Inflammatory macrophage treated with lipopolysaccharide for 4 hours (primary cell): ENCODE data around the gene PDZD4.

Source experiments
- DNase-seq: peaks from one replicate; pipeline ENCODE4 v3.0.0-alpha.2; 2020

Gene PDZD4

GRCh38 chrX:153804621-153805020 lies 25.7 kb downstream of the PDZD4 start:
- no peak for DNase-seq

GRCh38 chrX:153804100-153804595 lies 26.2 kb downstream of the PDZD4 start:
- no peak for DNase-seq

DNA sequence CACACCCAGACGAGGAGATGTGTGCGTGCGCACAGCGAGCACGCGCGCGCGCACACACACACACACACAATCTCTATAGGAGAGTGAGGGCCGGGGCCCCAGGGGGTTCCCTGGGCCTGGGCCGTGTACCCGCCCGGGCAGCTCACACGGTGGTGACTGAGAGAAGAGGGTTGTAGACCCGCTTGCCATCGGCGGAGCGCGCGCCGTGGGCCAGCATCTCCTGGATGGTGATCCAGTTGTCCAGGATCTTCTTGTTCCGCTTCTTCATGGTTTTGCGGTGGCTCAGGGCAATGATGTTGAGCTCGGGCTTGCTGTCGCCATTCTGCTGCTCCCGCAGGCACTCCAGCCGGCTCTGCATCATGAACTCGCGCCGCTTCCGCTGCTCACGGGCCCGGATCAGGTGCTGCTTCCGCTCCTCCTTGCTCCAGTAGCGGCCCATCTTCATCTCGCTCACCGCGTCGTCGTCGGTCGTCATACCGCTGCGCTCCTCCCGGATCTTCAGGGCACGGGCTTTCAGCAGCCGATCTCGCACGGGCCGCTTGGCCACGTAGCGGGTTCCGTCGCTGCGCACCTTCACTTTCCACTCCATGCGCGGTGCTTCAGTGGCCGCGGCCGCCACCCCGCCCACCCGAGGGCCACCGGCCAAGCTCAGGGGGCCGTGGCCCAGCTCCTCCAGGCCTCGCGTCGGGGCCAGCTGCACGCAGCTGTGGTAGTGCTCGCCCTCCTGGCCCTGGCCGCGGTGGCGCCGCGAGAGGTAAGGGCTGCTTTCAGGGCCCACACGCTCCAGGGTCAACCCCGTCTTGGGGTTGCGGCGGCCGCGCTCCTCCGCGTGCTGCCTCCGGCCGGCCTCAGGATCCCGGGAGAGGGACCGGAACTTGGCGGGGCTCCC lies 26.9 kb downstream of the PDZD4 start:
- DNase-seq = no peak

- no peak for DNase-seq
These were observed 27.8 kb downstream of the PDZD4 start for GRCh38 chrX:153802513-153803045.

DNA sequence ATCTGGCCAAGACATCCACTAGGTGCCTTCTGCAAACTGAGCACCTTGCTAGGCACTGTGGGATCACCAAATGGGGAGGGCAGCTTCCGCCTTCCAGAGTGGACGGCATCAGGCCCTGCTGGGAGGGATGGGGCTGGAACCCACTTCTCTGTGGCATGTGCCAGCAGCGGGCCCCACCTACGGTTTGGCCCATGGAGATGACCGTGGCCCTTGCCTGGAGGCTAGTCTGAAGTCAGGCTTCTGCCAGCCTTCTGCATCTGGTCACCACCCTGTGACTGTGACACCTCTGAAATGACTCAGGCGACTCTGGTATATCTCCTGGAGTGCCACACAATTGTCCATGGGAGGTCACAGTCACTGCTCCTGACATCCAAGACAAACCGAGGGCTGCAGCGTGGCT lies 28.7 kb downstream of the PDZD4 start:
- DNase-seq = peak; percentile 24

GRCh38 chrX:153800746-153801145 lies 29.6 kb downstream of the PDZD4 start:
- DNase-seq = no peak

GRCh38 chrX:153800177-153800722 lies 30.1 kb downstream of the PDZD4 start:
- no peak for DNase-seq

GRCh38 chrX:153799326-153799725 lies 31.0 kb downstream of the PDZD4 start:
- no peak for DNase-seq

DNA sequence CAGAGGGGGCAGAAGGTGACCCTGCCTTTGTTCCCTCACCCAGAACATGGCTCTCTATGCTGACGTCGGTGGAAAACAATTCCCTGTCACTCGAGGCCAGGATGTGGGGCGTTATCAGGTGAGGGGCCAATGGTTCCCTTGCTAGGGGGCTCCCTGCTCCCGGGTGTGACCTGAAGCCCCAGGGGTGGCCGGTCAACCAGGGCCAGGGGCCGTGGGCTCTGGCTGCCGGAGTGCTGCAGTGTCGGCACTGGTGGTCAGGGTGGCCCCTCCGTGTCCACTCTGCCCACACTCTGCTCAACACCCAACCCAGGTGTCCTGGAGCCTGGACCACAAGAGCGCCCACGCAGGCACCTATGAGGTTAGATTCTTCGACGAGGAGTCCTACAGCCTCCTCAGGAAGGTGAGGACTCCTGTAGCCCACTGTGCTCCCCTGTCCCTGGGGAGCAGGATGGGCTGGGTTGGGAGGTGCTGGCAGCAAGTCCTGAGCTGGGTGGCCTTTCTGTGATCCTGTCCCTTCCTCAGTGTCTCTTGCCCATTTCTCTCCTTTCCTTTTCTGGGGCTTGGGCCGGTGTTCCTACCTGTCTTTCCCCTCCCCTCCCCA lies 32.8 kb downstream of the PDZD4 start:
- no peak for DNase-seq

DNA sequence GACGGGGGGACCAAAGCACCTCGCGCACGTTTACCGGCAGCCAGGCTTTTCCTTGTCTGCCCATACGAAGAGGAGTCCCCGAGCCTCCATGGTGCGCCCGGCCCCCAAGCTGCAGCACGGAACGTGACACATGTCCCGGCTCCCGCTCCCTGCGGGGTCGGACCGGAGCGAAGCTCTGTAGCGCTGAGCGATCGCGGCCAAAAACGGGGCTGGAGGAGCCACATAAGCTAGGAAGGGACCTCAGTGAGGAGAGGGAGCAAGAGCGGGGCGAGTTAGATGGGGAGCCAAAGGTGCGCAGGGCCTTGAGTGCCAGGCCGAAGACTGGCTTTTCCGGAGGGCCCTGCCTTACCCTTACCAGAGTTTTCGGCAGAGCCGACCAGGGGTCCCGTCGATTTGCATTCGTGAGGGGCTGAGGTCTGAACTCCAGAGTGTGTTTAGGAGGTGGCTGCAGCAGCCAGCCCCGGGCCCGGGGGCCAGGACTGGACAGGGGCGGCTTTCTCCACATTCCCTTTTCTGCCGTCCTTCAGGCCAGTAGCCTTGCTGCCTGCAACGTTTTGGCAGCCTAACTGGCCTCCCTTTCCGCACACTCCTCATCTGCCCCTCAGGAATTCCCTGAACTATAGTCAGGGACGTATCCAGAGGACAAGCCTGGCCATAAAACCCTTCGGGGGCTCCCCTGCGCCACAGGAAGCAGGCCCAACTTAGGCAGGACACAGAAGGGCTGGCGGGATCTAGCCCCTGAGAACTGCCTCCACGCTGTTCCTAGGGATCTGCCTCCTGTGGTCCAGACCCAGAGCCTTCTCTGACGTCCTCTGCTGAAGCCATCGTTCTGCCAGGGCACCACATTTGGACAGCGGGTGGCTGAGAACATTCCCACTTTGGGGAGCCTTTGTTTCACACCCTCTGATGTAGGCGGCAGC lies 35.2 kb downstream of the PDZD4 start:
- DNase-seq = no peak

GRCh38 chrX:153794018-153794896 lies 36.1 kb downstream of the PDZD4 start, which contains the start of the genes IDH3G and SSR4:
IDH3G (minus strand) TSS chrX:153794375; CDS start chrX:153794326, 49 bp downstream.
SSR4 (plus strand) TSS chrX:153794668; CDS start chrX:153794688, 20 bp downstream.
- peak; percentile 92 for DNase-seq

DNA sequence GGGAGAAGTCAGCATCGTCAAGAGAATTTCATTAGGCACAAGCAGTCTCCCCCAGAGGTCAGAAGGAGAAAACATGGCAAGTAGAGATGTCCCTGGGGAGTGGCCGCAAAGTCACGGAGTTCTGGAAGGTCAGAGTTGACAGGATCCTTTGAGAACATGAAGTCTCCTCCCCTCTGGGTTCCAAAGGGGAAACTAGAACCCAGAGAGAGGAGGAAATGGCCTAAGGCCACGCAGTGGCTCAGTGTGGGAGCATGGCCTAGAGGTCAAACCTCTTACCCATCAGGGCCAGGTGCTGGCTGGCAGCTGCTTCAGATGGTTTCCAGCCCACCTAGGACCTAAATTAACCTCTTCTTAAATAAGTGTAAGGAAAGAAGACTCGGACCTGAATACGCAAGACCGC lies 37.1 kb downstream of the PDZD4 start:
- peak; percentile 62 for DNase-seq

GRCh38 chrX:153792368-153792767 lies 38.0 kb downstream of the PDZD4 start:
- DNase-seq = no peak

GRCh38 chrX:153791104-153791852 lies 39.1 kb downstream of the PDZD4 start:
- no peak for DNase-seq

DNA sequence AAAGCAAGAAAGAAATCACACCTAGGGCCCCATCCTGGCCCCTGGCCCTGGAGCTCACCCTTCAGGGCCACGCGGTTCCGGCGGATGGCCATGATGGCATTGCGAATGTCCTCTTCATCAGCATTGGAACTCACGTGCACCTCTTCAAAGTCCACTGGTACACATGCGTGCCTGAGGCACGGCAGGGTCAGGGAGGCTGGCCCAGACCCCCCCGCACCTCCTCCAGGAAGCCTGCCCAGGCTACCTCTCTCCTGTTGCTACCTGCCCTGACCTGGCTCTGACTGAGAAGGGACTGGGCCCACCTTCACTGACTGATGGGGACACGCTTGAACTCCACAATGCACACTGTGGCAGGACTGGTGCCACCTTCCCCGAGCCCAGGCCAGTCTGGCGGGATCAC lies 40.7 kb downstream of the PDZD4 start:
- DNase-seq = no peak

DNA sequence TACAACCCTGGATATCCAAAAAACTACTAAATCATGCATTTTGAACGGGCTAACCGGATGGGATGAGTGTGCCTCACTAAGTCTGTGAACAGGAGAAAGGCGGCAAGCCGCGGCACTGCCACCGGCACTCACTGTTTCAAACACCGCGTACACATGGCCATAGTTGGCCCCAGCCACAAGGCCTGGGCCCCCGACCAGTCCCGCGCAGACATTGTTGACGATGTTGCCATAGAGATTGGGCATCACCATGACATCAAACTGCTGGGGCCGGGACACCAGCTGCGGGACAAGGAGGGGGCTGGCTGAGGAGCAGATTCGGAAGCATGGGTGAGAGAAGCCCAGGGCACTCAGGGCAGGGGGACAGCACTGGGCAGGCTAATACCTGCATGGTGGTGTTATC lies 43.7 kb downstream of the PDZD4 start:
- DNase-seq = no peak

- no peak for DNase-seq
These were observed 45.9 kb downstream of the PDZD4 start for GRCh38 chrX:153784325-153784967.

- DNase-seq = no peak
These were observed 46.8 kb downstream of the PDZD4 start for GRCh38 chrX:153783378-153784013.

DNA sequence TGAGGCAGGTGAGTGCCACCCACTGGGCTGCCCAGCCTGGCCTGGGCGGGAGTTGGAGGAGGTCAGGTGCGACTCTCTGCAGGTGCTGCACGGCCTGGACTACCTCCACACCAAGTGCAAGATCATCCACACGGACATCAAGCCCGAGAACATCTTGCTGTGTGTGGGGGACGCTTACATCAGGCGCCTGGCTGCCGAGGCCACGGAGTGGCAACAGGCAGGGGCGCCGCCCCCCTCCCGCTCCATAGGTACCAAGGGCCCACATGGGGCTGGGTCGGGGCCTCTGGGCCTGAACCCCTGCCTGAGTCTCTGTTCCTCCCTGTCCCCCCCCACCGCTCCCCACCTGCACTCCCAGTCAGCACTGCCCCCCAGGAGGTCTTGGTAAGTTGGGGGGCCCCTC lies 47.5 kb downstream of the PDZD4 start:
- DNase-seq = no peak

- no peak for DNase-seq
These were observed 48.0 kb downstream of the PDZD4 start for GRCh38 chrX:153782313-153782712.
